ENCODE results near the gene TNRC6C.
A peak's percentile ranks its signal among the peaks of the same experiment; 100 is the strongest.

DNA sequence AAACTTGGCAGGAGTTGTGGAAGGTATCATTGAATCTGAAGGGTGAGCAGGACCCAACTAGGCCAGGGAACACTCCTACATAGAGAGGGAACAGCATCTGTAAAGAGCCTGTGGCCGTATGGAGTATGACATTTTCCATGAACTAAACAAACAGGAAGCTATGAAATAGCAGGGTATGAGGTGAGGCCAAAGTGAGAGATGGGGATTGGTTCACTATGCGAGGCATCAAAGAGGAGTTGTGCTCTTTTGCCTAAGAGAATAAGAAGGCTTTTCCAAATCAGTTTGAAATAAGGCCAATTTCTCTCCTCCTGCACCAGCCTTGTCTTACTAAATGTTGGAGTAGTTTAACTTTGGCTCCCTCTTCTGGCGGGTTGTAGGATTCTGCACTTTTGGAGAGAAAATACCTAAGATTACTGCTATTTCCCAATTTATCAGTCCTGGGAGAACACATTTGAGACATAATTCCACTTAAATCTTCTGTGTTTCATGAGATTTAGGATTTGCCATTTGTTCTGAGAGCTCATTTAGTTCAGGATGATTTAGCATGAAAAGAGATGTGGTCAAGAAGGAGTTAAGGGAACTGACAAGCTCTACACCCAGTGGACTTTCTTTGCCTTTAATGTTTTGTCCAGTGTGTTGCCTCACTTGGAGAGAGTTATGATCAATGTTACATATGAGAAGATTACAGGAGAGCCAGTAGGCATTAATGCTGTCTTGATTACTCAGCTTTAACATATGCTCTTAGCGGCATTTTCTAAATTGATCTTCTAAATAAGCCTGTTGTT is 55.4 kb downstream of the TNRC6C start:
- TF ChIP-seq, protein P1, sequence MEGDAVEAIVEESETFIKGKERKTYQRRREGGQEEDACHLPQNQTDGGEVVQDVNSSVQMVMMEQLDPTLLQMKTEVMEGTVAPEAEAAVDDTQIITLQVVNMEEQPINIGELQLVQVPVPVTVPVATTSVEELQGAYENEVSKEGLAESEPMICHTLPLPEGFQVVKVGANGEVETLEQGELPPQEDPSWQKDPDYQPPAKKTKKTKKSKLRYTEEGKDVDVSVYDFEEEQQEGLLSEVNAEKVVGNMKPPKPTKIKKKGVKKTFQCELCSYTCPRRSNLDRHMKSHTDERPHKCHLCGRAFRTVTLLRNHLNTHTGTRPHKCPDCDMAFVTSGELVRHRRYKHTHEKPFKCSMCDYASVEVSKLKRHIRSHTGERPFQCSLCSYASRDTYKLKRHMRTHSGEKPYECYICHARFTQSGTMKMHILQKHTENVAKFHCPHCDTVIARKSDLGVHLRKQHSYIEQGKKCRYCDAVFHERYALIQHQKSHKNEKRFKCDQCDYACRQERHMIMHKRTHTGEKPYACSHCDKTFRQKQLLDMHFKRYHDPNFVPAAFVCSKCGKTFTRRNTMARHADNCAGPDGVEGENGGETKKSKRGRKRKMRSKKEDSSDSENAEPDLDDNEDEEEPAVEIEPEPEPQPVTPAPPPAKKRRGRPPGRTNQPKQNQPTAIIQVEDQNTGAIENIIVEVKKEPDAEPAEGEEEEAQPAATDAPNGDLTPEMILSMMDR (IDR thresholded peaks at IDR 0.05; ENCODE audit: insufficient read depth, low read length, poor library complexity, severe bottlenecking) = peak; percentile 86
- TF ChIP-seq EZH2phosphoT487 (conservative IDR thresholded peaks at IDR 0.05; ENCODE audit: low read length) = no peak

Measured in SU-DHL-6 (cell line).